Activated CD4-positive, alpha-beta T cell treated with anti-CD3 and anti-CD28 coated beads for 4 hours (primary cell): ENCODE measurements around the gene TSPAN32.
"Not testable (repeated sequence)": the region's sequence is repeated elsewhere in the genome, so short reads cannot be mapped to it uniquely, and the experiment has no call there.

Experiments
- DNase-seq, 2 donors: peaks; one replicate each; pipeline ENCODE4 v3.0.0-alpha.2; 2020

The TSPAN32 gene

GRCh38 chr11:2317354-2318050 is 15.7 kb downstream of the TSPAN32 start:
- DNase-seq = no peak

GRCh38 chr11:2318123-2318522 is 16.3 kb downstream of the TSPAN32 start:
- DNase-seq = no peak

- DNase-seq = no peak
These were observed 16.9 kb downstream of the TSPAN32 start for GRCh38 chr11:2318707-2319106.

- DNase-seq = no peak
These were observed 18.1 kb downstream of the TSPAN32 start for GRCh38 chr11:2319791-2320472.

GRCh38 chr11:2320568-2321310 is 18.9 kb downstream of the TSPAN32 start:
- DNase-seq = no peak

- DNase-seq = no peak
These were observed 19.5 kb downstream of the TSPAN32 start for GRCh38 chr11:2321311-2321683.

- DNase-seq = no peak
These were observed 23.3 kb downstream of the TSPAN32 start for GRCh38 chr11:2325123-2325522.

- no peak for DNase-seq
These were observed 23.9 kb downstream of the TSPAN32 start for GRCh38 chr11:2325719-2326118.

GRCh38 chr11:2327032-2327431 is 25.2 kb downstream of the TSPAN32 start:
- no peak for DNase-seq

GRCh38 chr11:2328021-2328420 is 26.2 kb downstream of the TSPAN32 start:
- no peak for DNase-seq

- DNase-seq = no peak
These were observed 27.0 kb downstream of the TSPAN32 start for GRCh38 chr11:2328656-2329354.

- no peak for DNase-seq
These were observed 27.7 kb downstream of the TSPAN32 start for GRCh38 chr11:2329551-2329950.

GRCh38 chr11:2330696-2331095 is 28.9 kb downstream of the TSPAN32 start:
- no peak for DNase-seq

GRCh38 chr11:2331404-2331803 is 29.6 kb downstream of the TSPAN32 start:
- no peak for DNase-seq

GRCh38 chr11:2332569-2332968 is 30.8 kb downstream of the TSPAN32 start:
- DNase-seq = not testable (repeated sequence)

GRCh38 chr11:2333486-2334205 is 31.8 kb downstream of the TSPAN32 start:
- not testable (repeated sequence) for DNase-seq

GRCh38 chr11:2335286-2335685 is 33.5 kb downstream of the TSPAN32 start:
- DNase-seq = not testable (repeated sequence)

GRCh38 chr11:2338760-2339159 is 36.9 kb downstream of the TSPAN32 start:
- DNase-seq = not testable (repeated sequence)

- DNase-seq = no peak
These were observed 40.7 kb downstream of the TSPAN32 start for GRCh38 chr11:2342557-2342956.

GRCh38 chr11:2342981-2343380 is 41.2 kb downstream of the TSPAN32 start:
- no peak for DNase-seq

- DNase-seq = no peak
These were observed 41.7 kb downstream of the TSPAN32 start for GRCh38 chr11:2343502-2343901.

- no peak for DNase-seq
These were observed 43.2 kb downstream of the TSPAN32 start for GRCh38 chr11:2345050-2345449.

GRCh38 chr11:2346014-2346413 is 44.2 kb downstream of the TSPAN32 start:
- no peak for DNase-seq
